Activated T-cell treated with anti-CD3 and anti-CD28 coated beads, Interleukin-2, amount 50 U/mL, for 1 hour (primary cell): Measurements from ENCODE around the gene EGFR.

ENCODE experiments used
- DNase-seq: peaks from one replicate; pipeline ENCODE4 v3.0.0-alpha.2; 2020

Gene EGFR

GRCh38 chr7:55085511-55086412 is 66.9 kb downstream of the EGFR start:
- no peak for DNase-seq

- DNase-seq: no peak
These were observed 67.8 kb downstream of the EGFR start for GRCh38 chr7:55086413-55087201.

DNA sequence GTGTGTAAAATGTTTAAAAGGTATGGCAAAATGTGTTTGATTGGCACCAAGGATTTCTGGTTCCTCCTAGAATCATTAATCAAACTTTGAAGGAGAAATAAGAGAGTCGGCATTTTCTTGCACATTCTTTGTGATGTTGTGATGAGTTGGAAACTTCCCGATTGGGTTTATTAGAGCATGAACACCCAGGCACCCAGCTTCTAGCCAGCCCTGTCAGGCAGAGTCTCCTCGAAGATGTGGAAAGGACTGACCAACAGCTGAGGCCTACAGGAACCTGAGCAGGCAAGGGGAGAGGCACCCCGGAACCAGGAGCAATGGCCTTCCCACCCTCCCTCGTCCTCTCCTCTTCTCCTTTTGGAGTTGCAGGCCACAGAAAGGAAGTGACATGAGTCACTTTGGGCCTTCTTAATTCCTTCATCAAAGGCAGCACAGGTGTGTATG is 68.7 kb downstream of the EGFR start:
- no peak for DNase-seq

- DNase-seq: no peak
These were observed 69.3 kb downstream of the EGFR start for GRCh38 chr7:55088107-55088506.

GRCh38 chr7:55088620-55089019 is 69.8 kb downstream of the EGFR start:
- no peak for DNase-seq

DNA sequence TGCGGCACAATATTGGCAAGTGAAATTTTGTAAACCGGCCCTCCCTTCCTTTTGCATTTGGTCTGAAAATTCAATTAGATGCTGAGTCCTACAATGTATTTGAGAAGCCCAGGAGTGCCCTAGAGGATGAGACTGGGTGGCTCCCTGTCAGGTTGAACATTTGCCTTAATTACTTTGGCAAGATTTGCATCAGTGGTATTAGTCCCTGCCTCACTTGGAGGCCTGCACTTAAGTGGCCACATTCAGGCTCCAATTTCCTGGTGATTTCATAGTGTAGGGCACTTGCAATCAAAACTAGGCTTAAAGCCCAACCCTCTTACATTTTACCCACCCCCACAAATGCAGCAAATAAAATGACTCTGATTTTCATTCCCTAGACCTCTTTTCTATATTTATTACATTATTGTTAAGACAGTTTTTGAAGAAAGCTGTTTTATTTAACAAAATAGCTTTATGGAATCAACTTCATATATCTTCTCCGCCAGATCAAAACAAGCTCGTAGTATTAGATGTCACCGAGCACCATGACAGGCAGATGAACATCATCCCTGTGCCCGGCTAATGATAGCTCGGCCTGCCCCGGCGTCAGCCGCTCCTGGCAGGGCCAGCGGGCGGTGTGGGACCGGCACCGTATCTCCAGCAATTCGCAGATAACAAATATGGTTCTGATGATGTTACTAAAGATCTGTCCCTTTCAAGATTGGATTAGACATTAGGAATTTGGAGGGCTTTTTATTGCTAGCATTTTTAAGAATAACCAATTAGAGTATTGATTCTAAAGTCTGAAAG is 73.6 kb downstream of the EGFR start:
- DNase-seq: no peak

GRCh38 chr7:55092975-55093373 is 74.2 kb downstream of the EGFR start:
- no peak for DNase-seq

DNA sequence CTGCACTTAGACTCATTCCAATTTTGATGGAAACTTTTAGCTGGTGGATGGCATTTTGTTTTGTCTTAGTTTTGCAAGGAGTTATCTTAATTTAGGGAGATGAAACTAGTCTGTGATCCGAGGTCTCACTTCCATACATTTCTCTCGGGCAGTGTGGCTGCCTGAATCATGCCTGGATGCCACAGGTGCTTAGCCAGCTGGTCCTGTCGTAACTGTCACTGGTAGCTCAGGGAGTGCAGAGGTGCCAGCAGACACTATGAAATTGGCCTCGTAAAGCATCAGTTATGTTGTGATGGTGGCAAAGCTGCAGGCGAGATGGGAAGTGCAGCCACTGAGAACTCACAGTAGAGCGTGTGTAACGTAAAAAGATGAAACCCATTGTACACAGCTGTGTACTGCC is 74.9 kb downstream of the EGFR start:
- DNase-seq: no peak

DNA sequence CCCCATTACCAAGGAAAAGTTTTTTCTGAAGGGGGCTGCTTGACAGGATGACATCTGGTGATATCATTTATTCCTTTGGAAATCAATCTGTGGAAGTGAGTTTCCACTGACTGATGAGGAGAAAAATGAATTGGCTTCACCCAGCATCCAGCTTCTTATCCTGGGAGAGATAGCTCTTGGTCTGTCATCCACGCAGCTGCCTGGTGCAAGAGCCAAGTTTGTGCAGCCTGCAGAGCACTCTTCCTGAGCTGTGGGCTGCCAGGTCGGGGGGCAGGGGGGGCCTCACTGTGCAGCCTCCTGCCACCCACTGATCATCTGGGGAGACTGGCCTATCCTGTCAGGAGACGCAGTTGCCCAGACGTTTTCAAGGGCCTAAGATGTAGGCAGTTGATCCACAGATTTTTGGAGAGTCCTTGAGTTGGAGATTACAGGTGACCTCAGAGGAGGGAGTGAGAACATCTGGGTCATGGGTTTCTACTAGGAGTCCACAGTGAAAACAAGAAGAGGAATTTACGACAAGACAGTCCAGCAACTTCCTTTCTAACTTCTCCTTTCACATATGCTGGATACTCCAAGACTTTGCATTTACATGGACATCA is 75.4 kb downstream of the EGFR start:
- DNase-seq: no peak

- no peak for DNase-seq
These were observed 76.9 kb downstream of the EGFR start for GRCh38 chr7:55095672-55096071.

DNA sequence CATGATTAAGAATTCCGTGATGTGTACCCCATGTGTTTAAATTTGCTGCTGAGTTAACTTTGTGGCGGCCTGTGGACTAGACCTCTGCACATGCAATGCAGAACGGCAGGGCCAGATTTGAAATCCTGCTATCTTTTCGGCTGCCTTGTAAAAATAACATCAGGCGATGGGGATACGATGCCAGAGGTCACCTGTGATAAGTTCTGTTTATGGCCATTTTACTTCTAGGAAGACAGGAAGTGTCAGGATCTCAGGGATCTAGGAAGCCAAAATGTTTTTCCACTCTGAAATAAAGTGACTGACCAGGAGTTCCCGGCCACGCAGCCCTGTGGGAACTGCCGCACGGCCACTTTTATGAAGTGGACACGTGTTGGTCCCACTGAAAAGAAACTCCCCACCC is 77.5 kb downstream of the EGFR start:
- DNase-seq: no peak

DNA sequence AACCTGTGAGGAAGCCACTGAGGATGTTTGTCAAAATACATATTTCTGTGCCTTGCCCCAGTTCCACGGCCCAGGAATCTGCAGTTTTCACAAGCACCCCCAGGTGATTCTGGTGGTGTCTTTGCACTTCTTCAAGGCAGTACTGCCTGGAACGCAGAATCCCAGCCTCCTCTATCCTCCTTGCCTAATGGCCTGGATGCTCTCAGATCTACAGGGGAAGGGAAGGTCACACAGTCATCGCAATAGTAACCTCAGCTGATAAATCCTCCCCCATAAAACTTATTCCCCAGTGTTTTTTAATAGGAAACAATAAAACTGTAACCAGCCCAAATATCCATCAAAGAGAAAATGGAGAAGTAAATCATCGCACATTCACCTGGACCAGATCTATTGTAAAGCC is 78.3 kb downstream of the EGFR start:
- no peak for DNase-seq

DNA sequence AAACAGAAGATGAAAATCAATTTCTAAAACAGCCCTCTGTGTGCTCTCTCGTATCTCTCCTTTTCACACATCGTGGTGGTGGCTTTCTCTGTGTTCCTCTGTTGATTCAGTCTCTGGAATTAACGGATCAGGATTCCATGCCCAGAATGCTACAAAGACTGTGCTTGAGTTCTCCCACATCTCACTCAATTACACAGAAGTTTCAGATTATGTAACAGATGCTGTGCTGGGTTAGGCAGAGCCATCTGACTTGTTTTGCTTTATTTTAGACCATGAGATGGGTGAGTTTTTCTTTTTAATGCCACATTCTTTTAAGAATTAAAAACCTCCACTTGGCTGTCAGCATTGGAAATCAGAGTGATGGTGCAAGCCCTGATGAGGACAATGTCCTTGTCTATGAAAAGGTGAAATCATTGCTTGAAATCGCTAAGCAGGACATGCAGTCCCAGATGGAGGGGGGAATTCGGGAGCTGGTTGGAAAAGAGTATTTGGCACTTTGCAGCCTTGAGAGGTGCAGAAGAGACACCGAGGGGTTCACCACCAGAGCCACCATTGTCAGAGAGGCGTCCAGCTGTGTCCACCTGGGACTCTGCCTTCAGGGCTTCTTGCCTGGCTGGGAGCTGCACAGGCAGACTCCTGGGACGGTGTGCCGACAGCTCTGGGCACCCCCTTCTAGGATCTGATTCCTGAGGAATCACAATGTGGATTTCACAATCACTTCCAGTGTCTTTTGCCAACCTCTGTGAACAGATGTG is 80.4 kb downstream of the EGFR start:
- DNase-seq: no peak

GRCh38 chr7:55099821-55100543 is 81.2 kb downstream of the EGFR start:
- no peak for DNase-seq

DNA sequence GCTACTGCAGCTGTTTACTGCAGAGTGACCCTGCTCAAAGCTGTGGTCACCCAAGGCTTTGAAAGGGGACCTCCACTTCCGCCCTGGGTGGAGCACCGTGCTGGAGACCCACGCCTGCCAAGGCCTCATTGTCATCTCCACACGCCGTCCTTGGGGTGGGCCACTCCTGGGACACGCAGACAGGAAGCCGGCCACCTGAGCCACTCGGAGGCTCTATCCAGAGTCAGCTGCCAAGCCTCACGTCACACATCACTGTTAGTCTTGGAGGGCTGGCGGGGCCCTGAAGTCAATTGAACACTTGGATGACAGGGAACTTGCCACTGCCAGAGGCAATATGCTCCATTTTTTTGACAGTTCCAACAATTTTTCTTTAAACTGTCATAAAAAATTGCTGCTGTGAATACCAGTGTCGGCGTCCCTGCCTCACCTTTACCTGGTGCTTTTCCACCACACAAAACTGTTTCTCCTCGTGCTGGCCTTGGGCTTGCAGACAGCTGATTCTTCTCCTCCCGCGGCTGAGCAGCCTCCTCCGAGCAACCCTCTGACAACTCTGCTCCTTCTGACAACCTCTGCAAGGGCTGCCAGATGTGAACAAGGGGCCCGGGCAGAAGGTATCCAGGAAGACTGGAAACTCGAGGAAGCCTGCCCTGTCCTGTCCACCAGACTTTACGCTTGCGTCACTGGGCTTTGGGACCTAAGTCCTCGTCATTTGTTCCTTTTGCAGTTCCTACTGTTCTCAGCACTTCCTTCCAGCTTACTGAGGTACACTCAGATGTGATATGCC is 81.9 kb downstream of the EGFR start:
- no peak for DNase-seq

DNA sequence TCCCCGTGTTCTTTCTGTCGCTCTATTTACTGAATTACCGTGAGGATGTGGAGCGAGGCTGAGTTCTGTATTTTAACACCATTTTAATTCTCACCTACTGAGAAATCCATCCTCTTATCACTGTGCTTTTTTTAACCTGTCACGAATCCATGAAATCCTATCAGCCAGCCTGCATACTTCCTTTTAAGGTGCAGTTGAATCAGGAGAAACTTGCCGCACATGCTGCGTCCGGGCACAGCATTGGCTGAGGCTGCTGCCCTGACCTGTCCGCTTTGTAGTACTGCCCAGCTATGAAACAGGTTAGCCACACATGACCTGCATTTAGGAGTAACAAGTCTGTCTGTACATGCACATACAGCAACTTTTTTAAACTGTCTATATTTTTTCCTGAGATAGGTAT is 82.5 kb downstream of the EGFR start:
- DNase-seq: no peak

DNA sequence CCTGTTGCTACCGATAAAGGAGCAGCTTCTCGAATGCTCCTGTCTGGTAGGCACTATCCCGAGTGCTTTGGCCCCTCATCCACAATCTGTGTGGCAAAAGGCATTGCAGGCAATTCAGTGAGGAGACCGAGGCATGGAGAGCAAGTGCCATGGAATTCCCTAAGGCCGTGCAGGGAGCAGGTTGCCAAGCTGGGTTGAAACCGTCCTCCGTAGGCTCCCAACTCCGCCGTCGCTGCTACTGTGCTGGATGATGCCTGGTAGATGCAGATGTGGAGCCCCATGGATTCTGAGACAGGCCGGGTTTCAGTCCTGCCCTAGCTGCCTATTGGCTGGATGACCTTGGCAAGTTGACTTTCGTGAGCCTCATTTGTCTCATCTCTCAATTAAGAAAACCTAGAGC is 85.3 kb downstream of the EGFR start:
- no peak for DNase-seq

DNA sequence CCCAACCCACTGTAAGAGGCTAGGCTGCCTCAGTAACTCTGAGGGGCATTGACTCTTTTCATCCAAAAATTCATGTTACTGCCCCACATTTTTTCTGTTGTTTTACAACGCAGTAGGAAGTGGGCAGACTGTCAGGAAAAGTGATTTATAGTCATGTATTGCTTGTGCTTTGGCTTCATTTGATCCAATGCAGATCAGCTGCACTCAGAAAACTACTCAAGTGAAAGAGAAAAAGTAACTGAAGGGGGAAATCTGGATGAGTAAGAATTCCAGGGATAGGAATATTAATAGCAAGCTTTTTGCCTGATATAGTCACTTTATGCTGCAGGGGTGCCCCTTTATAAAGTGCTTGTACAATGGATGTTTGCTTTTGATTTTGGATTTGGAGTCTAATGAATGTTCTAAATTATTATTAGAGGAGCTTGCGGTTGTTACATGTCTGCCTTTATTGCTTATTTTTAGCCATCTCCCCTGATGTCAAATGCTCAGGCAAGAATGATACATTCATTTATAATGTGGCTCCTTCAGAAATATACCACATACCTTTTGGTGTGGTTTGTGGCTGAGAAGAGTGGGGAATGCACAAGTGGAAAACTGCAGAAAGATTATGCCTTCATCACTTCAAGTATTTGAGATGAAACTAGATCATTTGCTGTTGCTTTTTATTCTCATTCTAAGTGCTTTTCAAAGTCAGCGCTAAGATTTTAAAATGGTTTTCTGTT is 86.1 kb downstream of the EGFR start:
- DNase-seq: no peak

GRCh38 chr7:55105952-55106351 is 87.1 kb downstream of the EGFR start:
- DNase-seq: no peak

DNA sequence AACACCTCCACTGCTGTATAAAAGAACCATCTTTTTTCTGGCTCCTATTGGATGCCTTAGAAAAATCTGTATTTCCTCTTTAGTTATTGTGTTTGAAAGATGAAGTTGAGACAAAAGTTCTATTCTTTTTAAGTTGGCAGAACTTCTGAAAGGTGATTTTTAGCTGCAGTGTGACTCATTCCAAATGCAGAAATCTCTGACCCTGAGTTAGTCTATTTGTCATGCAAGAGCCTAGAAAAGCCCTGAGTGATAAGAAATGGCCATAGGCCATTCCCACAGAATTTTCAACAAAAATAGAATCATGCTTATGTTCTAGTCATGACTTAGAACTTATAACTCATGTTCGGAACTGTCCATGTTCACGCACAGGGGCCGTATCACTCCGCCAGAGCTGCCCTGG is 89.1 kb downstream of the EGFR start:
- DNase-seq: no peak
